OCI-LY7 (cell line): ENCODE measurements around the gene SHLD1. TPM values are rescaled to one million over a fixed set of nuclear protein-coding genes. Genes with fewer than 3 reads are reported as not detected.

Experiments
- BruUV-seq: library from RNA; stranded (reverse); fragments of 400-500 nt; replicated peaks from 2 replicates; lab custom pipeline; 2021; lab: Mats Ljungman, UMichigan
- CTCF ChIA-PET: fragments of 300-600 bp; sonication (Branson Sonifier 250); formaldehyde crosslinking; loops from one replicate; lab custom pipeline; 2022; ENCODE audit warnings: antibody characterized with exemption; ENCODE audit not compliant: unreplicated experiment; lab: Charles Lee
- POLR2A ChIA-PET: fragments of 300-600 bp; sonication (Branson Sonifier 250); formaldehyde crosslinking; loops from one replicate; lab custom pipeline; 2022; ENCODE audit warnings: antibody characterized with exemption; lab: Charles Lee
- DNase-seq: peaks from one replicate; pipeline ENCODE4 v3.0.0-alpha.2; 2015; ENCODE audit warnings: low spot score
- H2AFZ ChIP-seq: fragments of 200-600 bp; sonication (generic), shearing (Covaris generic); 2 replicates; pipeline ENCODE4 v1.6.1; 2014; ENCODE audit warnings: mild to moderate bottlenecking, antibody characterized with exemption, low read length, moderate library complexity
- H3K27ac ChIP-seq: fragments of 200-600 bp; sonication (generic); 2 replicates; pipeline ENCODE4 v1.5.1; 2014; ENCODE audit warnings: mixed run types, low read depth, mild to moderate bottlenecking, moderate library complexity, low read length, inconsistent platforms; ENCODE audit not compliant: poor library complexity, severe bottlenecking
- H3K36me3 ChIP-seq: fragments of 200-600 bp; sonication (generic); 2 replicates; pipeline ENCODE4 v1.6.1; 2014; ENCODE audit warnings: mild to moderate bottlenecking, antibody characterized with exemption, low read length, moderate library complexity, mixed read lengths; ENCODE audit not compliant: insufficient read depth
- H3K4me1 ChIP-seq: fragments of 200-600 bp; sonication (generic); 2 replicates; pipeline ENCODE4 v1.5.1; 2014; ENCODE audit warnings: mild to moderate bottlenecking, low read length; ENCODE audit not compliant: insufficient read depth, poor library complexity, severe bottlenecking
- H3K4me2 ChIP-seq: fragments of 200-600 bp; sonication (generic); 2 replicates; pipeline ENCODE4 v1.6.1; 2014; ENCODE audit warnings: mild to moderate bottlenecking, low read length
- H3K4me3 ChIP-seq: fragments of 200-600 bp; sonication (generic); 2 replicates; pipeline ENCODE4 v1.5.1; 2014; ENCODE audit warnings: mild to moderate bottlenecking, low read depth, low read length; ENCODE audit not compliant: poor library complexity, severe bottlenecking
- H3K79me2 ChIP-seq: fragments of 200-600 bp; sonication (generic); 2 replicates; pipeline ENCODE4 v1.6.1; 2016; ENCODE audit warnings: low read depth, mild to moderate bottlenecking, low read length, moderate library complexity, mixed read lengths; ENCODE audit not compliant: insufficient read depth
- H3K9me2 ChIP-seq: fragments of 200-600 bp; sonication (generic); 2 replicates; pipeline ENCODE4 v1.6.1; 2016; ENCODE audit warnings: mild to moderate bottlenecking, low read length, mixed read lengths; ENCODE audit not compliant: insufficient read depth
- H3K9me3 ChIP-seq: fragments of 200-600 bp; sonication (generic); 2 replicates; pipeline ENCODE4 v1.6.1; 2014; ENCODE audit warnings: mild to moderate bottlenecking, mixed run types, low read length, mixed read lengths
- H4K20me1 ChIP-seq: fragments of 200-600 bp; sonication (generic); 2 replicates; pipeline ENCODE4 v1.6.1; 2014; ENCODE audit warnings: mild to moderate bottlenecking, antibody characterized with exemption, low read length, moderate library complexity, mixed read lengths; ENCODE audit not compliant: insufficient read depth
- EZH2phosphoT487 ChIP-seq: fragments of 200-600 bp; sonication (generic); IDR thresholded peaks from 2 replicates; pipeline ENCODE4 v1.6.1; 2018; ENCODE audit warnings: low read depth, borderline replicate concordance, mild to moderate bottlenecking, mixed run types, antibody characterized with exemption, low read length, moderate library complexity, mixed read lengths
- intact Hi-C: fragments of 100-400 bp; cut with micrococcal nuclease; formaldehyde crosslinking; loops from one replicate; pipeline ENCODE4 v1.10.0; 2022; ENCODE audit not compliant: unreplicated experiment
- total RNA-seq, 2 experiments: library from RNA; depleted of rRNA in 1 of 2; stranded (reverse); fragments of >200 nt in 1 of 2; shearing (Covaris generic) in 1 of 2; gene quantifications; 2 replicates each; pipeline ENCODE4 v1.2.3, GENCODE V29; 2014 to 2022
- TF ChIP-seq, protein P1 (sequence below): fragments of 200-600 bp; sonication (generic); conservative IDR thresholded peaks from 2 replicates; pipeline ENCODE4 v1.5.1; 2014; ENCODE audit warnings: mild to moderate bottlenecking, antibody characterized with exemption, low read length, moderate library complexity, mixed read lengths

SHLD1 gene
- total RNA-seq, 2 experiments from 2014 or later = 19.4 to 31.2 TPM

DNA sequence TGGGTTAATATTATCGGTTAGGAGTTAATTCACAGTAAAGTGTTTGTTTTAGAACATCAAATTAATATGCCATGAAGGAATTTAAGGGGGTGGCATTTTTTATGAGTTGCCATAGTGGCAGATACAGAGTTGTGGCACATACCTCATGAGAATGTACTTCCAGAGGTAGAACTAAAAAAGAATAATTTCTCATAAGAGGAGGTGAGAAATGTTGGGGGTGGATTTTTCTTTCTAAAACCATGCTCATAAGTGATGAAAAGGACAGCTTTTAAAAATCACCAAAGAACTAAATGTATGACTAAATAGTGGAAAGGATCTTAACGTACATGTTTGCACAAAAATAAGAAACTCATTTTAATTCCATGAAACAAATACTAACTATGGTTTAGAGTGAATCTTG, 58.7 kb downstream of the SHLD1 start:
- no peak for TF ChIP-seq EZH2phosphoT487
- TF ChIP-seq, protein P1, sequence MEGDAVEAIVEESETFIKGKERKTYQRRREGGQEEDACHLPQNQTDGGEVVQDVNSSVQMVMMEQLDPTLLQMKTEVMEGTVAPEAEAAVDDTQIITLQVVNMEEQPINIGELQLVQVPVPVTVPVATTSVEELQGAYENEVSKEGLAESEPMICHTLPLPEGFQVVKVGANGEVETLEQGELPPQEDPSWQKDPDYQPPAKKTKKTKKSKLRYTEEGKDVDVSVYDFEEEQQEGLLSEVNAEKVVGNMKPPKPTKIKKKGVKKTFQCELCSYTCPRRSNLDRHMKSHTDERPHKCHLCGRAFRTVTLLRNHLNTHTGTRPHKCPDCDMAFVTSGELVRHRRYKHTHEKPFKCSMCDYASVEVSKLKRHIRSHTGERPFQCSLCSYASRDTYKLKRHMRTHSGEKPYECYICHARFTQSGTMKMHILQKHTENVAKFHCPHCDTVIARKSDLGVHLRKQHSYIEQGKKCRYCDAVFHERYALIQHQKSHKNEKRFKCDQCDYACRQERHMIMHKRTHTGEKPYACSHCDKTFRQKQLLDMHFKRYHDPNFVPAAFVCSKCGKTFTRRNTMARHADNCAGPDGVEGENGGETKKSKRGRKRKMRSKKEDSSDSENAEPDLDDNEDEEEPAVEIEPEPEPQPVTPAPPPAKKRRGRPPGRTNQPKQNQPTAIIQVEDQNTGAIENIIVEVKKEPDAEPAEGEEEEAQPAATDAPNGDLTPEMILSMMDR = no peak
- no TSS peak for BruUV-seq

DNA sequence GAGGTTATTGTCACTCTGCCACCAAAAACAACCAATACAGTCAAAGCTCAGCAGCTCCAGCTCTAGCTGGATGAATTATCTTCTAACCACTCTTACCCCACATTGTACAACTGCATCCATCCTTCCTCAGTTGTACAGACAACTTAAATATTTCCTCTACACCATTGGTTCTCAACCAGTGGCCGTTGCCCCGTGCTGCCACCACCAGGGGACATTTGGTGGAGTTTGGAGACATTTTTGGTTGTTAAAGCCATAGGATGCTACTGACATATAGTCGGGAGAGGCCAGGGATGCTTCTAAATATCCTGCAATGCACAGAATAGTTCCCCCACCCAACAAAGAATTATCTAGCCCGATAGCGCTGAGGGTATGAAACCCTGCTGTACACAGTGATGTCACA, 59.3 kb downstream of the SHLD1 start:
- no peak overlapping the region for H3K27ac ChIP-seq
- H3K36me3 ChIP-seq = peaks cover 30% of the 10 kb centered on the region
- no peak overlapping the region for H2AFZ ChIP-seq
- intact Hi-C loops = no loop called here
- H3K79me2 ChIP-seq = peaks cover 39% of the 10 kb centered on the region; the same call in 1 of the 2 replicates
- DNase-seq = no peak
- no TSS peak for BruUV-seq
- no peak overlapping the region for H3K4me2 ChIP-seq
- no peaks in the 10 kb centered on the region for H3K9me3 ChIP-seq
- no peak for TF ChIP-seq EZH2phosphoT487
- TF ChIP-seq, protein P1 = peak; percentile 58
- CTCF ChIA-PET = no interaction called here
- no peak overlapping the region for H3K4me3 ChIP-seq
- POLR2A ChIA-PET = interaction anchor here (0.7 to 2.9 kb wide), 4 partner anchors 8 to 204 kb away, joined by 3 to 18 read pairs (median 6); no protein-coding TSS in a partner anchor
- no peaks in the 10 kb centered on the region for H3K9me2 ChIP-seq
- H3K4me1 ChIP-seq = peaks cover 70% of the 10 kb centered on the region
- no peaks in the 10 kb centered on the region for H4K20me1 ChIP-seq

More for the DNA sequence above, 58.7 kb downstream of the SHLD1 start:
- no peak overlapping the region for H2AFZ ChIP-seq
- no peak overlapping the region for H3K27ac ChIP-seq
- H3K4me2 ChIP-seq = no peak overlapping the region
- H3K4me3 ChIP-seq = no peak overlapping the region
- H3K36me3 ChIP-seq = peaks cover 30% of the 10 kb centered on the region
- ChIA-PET POLR2A (interaction anchor here (0.6 to 2.9 kb wide), 7 partner anchors 8 to 203 kb away, joined by 3 to 18 read pairs (median 3); no protein-coding TSS in a partner anchor), CTCF (no interaction called here)
- H4K20me1 ChIP-seq = no peaks in the 10 kb centered on the region
- H3K9me3 ChIP-seq = no peaks in the 10 kb centered on the region
- H3K79me2 ChIP-seq = peaks cover 39% of the 10 kb centered on the region; the same call in 1 of the 2 replicates
- intact Hi-C loops = no loop called here
- no peak for DNase-seq
- H3K4me1 ChIP-seq = peaks cover 76% of the 10 kb centered on the region
- no peaks in the 10 kb centered on the region for H3K9me2 ChIP-seq

DNA sequence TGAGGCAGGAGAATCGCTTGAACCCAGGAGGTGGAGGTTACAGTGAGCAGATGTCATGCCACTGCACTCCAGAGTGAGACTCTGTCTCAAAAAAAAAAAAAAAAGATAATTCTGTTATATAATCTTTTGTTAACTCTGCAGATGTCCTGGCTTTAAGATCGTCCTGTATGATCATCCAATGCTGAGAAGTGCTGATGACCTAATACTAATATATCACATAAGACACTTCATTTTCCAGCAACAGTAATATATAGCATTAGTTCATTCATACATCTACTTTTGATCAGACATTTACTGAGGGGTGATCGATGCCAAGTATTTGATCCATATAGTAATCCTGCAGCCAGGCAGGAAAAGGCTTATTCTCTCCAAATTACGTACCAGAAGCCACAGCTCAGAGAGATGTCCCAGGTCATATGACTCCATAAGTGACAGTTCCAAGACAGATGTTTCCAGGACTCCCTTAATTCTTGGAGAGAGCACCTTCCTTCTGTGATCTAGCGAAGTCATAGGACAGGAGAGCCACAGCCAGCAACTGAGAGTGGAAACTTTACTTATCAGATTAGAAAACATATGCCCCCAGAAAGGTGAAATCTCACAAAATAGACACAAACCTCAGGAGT, 60.7 kb downstream of the SHLD1 start:
- no peak overlapping the region for H3K4me3 ChIP-seq
- no peak overlapping the region for H3K4me2 ChIP-seq
- no peak overlapping the region for H2AFZ ChIP-seq
- no peak for DNase-seq
- H3K36me3 ChIP-seq = peaks cover 30% of the 10 kb centered on the region
- POLR2A ChIA-PET = interaction anchor here (0.7 to 1.0 kb wide), 2 partner anchors 10 to 11 kb away, joined by 4 to 6 read pairs; no protein-coding TSS in a partner anchor
- CTCF ChIA-PET = no interaction called here
- intact Hi-C loops = no loop called here
- H3K9me3 ChIP-seq = no peaks in the 10 kb centered on the region
- peaks cover 66% of the 10 kb centered on the region for H3K4me1 ChIP-seq
- TF ChIP-seq, protein P1 = no peak
- no peak for TF ChIP-seq EZH2phosphoT487
- H3K27ac ChIP-seq = no peak overlapping the region
- no TSS peak for BruUV-seq
- H4K20me1 ChIP-seq = no peaks in the 10 kb centered on the region
- H3K9me2 ChIP-seq = no peaks in the 10 kb centered on the region
- peaks cover 30% of the 10 kb centered on the region; the same call in 1 of the 2 replicates for H3K79me2 ChIP-seq
